HS-5 (cell line): ENCODE data around the gene TM4SF5.

Source experiments
- DNase-seq: peaks from one replicate; pipeline ENCODE4 v3.0.0-alpha.2; 2012; ENCODE audit warnings: low read depth

The TM4SF5 gene, protein sequence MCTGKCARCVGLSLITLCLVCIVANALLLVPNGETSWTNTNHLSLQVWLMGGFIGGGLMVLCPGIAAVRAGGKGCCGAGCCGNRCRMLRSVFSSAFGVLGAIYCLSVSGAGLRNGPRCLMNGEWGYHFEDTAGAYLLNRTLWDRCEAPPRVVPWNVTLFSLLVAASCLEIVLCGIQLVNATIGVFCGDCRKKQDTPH

GRCh38 chr17:4771519-4772234 lies at the start of gene TM4SF5:
Gene TM4SF5, plus strand, starts transcription at chr17:4771886. Its CDS starts 37 bp downstream, at chr17:4771923.
- DNase-seq = no peak

DNA sequence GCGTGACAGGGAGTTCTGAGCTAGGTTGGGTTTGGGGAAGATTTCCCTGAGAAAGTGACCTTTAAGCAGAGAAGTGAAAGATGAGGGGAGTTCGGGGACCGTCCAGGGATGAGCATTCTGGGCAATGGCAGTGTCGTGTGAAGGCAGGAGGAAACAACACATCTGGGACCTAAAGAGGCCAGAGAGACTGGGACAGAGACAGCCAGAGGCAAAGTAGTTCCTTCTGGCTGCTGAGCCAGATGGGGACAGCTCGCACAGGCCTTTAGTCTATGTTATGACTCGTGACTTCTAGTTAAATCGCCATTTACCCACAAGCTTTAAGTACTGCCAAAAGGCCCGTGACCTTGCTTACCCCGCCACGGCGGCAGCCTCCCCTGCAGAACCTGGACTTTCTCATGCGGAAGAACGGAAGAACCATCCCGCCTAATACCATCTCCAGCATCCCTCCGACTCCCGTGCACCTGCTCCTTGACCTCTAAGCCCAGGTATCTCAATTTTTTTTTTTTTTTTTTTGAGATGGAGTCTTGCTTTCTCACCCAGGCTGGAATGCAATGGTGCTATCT lies 48.9 kb upstream of the TM4SF5 start:
- no peak for DNase-seq

GRCh38 chr17:4724650-4725049 lies 47.0 kb upstream of the TM4SF5 start:
- no peak for DNase-seq

DNA sequence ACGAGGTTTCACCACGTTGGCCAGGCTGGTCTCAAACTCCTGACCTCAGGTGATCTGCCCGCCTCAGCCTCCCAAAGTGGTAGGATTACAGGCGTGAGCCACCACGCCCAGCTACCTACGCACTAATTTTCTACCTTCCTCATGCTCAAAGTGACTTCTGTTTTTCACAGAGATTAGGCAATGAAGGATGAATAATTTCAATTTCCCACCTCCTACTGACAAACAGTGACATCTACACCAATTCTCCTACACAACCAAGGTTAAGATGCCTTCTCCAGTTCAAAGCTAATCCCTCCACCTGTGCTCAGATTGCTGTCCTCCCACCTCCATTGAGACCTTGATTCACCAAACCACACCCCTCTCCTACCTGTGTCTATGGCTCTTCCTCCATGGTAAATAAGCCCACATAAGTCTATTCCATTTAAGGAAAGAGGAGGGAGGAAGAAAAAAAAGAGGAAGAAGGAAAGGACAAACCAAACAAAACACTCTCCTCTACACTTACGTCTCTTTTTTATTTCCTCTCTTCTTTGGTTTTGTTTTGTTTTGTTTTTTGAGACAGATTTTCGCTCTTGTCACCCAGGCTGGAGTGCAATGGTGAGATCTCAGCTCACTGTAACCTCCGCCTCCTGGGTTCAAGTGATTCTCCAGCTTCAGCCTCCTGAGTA lies 45.9 kb upstream of the TM4SF5 start:
- no peak for DNase-seq

DNA sequence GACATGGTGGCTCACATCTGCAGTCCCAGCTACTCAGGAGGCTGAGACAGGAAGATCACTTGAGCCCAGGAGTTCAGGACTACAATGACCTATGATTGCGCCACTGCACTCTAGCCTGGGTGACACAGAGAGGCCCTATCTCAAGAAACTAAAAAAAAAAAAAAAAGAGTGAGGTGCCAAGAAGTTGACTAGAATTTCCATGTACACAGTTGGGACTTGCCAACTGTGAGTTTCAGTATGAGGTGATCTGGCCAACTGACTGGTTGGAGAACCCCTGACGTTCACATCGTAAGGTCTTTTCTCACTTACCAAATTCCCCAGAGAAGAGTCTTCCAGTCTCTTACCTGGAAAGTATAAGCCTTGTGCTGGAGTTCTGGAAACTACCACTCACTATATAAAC lies 43.6 kb upstream of the TM4SF5 start:
- no peak for DNase-seq

GRCh38 chr17:4733073-4733531 lies 38.6 kb upstream of the TM4SF5 start:
- DNase-seq = no peak

- no peak for DNase-seq
Measured at GRCh38 chr17:4734857-4735475, 36.7 kb upstream of the TM4SF5 start.

DNA sequence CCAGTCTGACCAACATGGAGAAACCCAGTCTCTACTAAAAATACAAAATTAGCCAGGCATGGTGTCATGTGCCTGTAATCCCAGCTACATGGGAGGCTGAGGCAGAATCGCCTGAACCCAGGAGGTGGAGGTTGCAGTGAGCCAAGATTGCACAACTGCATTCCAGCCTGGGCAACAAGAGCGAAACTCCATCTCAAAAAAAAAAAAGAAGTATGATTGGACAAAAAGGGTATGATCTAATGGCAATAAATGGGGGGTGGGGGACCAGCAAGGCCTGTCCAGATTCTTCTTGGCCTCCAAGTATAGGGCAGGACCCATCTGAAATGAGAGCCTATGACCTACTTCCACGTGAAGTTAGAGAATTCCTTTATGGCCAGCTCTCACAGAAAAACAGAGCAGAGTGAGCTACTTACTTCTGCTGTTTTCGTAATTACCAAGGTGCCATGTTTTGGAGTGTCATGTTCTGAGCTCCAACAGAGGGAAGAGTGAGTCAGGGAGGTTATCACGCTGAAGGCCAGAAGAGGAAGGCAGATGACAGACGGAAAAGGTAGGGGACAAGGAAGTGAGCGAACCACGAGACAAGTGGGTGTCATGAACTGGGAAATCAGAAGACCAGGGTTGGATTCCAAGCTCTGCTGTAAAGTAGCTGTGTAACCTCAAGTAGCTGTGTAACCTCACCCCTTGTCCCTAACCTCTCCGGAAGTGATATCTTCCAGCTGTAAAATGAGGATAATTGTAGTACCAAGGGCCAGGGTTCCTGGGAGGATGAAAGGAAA lies 35.6 kb upstream of the TM4SF5 start:
- no peak for DNase-seq

DNA sequence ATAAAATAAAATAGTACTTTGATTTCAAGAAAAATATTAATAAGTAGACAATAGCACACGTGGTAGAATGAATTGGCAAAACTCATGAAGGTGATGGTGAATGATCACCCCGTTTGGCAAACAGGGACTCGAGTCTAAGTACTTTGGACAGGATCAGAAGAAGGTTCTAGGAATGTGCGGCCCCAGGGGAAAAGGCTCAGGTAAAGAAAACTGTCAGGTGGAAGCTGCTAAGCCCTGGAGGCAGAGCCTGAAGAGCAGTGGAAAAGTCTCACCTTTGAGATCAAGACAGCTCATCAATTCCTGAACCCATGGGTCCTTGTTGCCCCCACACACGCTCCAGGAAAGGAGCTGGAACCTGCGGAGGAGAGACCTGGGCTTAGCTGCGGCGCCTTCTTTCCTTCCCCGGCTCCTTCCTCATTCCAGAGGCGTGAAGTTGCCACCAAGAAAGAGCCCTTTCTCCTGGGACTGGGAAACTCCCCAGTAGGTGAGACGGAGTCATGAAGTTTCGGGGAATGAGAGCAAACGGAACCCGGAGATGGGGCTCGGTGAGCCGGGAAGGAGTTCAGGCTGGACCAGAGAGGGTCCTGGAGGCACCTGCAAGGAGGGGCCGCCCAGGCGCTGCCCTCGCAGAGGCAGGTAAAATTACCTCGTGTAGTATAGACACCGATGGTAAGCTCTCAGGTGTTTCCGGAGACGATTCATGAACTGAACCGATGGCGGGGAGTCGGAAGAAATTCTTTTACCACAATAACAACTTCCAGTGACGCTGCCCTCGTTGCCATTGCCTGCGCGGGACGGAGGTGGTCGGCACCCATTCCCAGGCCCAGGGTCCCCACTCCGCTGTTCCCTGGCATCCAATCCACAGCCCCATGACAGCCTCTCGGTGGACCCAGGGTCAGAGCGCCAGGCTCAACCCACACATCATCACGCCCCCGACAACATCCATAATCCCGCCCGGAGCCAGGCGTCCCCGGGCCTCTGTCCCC lies 33.3 kb upstream of the TM4SF5 start:
- no peak for DNase-seq

- DNase-seq = no peak
Measured at GRCh38 chr17:4739122-4740024, 32.3 kb upstream of the TM4SF5 start, which contains the start of the genes CXCL16 and ZMYND15. Gene CXCL16, minus strand, starts transcription at chr17:4739928. Its CDS starts 589 bp downstream, at chr17:4739339. Gene ZMYND15, plus strand, starts transcription at chr17:4739833. Its CDS starts 716 bp downstream, at chr17:4740549.

- DNase-seq = no peak
Measured at GRCh38 chr17:4740025-4740351, 31.7 kb upstream of the TM4SF5 start.

GRCh38 chr17:4740584-4740983 lies 31.1 kb upstream of the TM4SF5 start:
- DNase-seq = no peak

GRCh38 chr17:4741544-4741943 lies 30.1 kb upstream of the TM4SF5 start:
- DNase-seq = no peak

- no peak for DNase-seq
Measured at GRCh38 chr17:4742133-4742532, 29.6 kb upstream of the TM4SF5 start.

GRCh38 chr17:4742629-4743028 lies 29.1 kb upstream of the TM4SF5 start:
- DNase-seq = no peak

DNA sequence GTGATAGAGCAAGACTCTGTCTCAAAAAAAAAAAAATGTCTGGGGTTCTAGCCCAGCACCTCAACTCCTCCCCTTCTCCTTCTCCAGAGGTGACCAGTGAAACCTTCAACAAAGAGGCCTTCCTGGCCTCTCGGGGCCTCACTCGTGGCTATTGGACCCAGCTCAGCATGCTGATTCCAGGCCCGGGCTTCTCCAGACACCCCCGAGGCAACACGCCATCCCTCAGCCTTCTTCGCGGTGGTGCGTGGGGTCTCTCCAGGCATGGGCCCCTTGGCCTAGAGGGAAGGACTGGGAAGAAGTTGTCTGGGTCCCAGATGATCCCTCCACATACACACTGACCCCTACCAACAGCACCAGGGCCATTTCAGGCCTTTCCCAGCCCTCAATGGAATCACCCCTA lies 28.5 kb upstream of the TM4SF5 start:
- DNase-seq = no peak

GRCh38 chr17:4743898-4744297 lies 27.8 kb upstream of the TM4SF5 start:
- DNase-seq = no peak

DNA sequence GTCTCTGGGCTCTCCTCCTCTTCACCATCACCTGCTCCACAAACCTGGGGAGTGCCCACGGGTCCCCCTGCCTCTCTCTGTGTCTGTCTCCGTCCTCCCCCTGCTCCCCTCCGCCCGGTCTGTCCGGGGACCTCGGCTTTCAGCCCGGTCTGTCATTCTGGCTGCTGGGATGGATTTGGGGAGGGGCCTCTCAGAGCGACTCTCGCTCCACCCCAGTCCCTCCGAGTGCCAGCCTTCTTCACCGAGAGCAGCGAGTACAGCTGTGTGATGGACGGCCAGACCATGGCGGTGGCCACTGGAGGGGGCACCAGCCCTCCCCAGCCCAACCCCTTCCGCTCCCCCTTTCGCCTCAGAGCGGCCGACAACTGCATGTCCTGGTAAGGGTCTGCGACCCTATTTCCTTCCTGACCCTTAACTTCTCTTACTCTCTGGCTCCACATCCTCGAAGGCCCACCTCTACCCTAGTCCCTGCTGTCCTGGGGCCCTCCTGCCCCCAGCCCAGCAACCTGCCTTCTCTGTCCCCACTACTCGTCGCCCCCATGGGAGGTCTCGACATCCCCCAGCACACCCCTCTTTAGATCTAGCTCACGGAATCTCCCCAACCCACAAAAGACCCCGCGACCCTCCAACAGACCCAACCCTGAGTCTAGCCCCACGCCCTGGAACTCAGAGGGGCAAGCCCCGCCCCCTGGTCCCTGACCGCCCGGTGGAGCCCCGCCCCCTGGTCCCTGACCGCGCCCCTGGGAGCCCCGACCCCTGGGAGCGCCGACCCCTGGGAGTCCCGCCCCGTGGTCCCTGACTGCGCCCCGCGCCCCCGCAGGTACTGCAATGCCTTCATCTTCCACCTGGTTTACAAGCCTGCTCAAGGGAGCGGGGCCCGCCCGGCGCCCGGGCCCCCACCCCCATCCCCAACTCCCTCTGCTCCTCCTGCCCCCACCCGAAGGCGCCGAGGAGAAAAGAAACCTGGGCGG lies 26.4 kb upstream of the TM4SF5 start:
- no peak for DNase-seq
